Measurements from ENCODE around the gene RIMBP3B.
"Not testable (repeated sequence)": the region's sequence is repeated elsewhere in the genome, so short reads cannot be mapped to it uniquely, and the experiment has no call there.

The RIMBP3B gene, protein sequence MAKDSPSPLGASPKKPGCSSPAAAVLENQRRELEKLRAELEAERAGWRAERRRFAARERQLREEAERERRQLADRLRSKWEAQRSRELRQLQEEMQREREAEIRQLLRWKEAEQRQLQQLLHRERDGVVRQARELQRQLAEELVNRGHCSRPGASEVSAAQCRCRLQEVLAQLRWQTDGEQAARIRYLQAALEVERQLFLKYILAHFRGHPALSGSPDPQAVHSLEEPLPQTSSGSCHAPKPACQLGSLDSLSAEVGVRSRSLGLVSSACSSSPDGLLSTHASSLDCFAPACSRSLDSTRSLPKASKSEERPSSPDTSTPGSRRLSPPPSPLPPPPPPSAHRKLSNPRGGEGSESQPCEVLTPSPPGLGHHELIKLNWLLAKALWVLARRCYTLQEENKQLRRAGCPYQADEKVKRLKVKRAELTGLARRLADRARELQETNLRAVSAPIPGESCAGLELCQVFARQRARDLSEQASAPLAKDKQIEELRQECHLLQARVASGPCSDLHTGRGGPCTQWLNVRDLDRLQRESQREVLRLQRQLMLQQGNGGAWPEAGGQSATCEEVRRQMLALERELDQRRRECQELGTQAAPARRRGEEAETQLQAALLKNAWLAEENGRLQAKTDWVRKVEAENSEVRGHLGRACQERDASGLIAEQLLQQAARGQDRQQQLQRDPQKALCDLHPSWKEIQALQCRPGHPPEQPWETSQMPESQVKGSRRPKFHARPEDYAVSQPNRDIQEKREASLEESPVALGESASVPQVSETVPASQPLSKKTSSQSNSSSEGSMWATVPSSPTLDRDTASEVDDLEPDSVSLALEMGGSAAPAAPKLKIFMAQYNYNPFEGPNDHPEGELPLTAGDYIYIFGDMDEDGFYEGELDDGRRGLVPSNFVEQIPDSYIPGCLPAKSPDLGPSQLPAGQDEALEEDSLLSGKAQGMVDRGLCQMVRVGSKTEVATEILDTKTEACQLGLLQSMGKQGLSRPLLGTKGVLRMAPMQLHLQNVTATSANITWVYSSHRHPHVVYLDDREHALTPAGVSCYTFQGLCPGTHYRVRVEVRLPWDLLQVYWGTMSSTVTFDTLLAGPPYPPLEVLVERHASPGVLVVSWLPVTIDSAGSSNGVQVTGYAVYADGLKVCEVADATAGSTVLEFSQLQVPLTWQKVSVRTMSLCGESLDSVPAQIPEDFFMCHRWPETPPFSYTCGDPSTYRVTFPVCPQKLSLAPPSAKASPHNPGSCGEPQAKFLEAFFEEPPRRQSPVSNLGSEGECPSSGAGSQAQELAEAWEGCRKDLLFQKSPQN (N-terminal part only)

DNA sequence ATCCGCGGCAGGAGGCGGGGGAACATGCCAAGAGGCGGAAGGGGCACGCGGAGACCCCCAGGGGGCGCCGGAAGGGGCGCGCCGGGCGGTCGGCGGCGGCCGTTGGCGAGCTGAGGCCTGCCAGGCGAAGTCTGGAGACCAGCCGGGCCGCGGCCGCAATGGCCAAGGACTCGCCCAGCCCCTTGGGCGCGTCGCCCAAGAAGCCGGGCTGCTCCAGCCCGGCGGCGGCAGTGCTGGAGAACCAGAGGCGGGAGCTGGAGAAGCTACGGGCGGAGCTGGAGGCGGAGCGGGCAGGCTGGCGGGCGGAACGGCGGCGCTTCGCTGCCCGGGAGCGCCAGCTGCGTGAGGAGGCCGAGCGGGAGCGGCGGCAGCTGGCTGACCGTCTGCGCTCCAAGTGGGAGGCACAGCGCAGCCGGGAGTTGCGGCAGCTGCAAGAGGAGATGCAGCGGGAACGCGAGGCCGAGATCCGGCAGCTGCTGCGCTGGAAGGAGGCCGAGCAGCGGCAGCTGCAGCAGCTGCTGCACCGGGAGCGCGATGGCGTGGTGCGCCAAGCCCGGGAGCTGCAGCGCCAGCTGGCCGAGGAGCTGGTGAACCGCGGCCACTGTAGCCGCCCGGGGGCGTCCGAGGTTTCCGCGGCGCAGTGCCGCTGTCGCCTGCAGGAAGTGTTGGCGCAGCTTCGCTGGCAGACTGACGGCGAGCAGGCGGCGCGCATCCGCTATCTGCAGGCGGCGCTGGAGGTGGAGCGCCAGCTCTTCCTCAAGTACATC is at the start of gene RIMBP3B:
RIMBP3B (plus strand) TSS at position 51 of the 767 bp plus-strand sequence; CDS start at position 159, 108 bp downstream.
- not testable (repeated sequence) for DNase-seq (ENCODE audit: low read depth in 2 of 3, low spot score in 2 of 3)

DNA sequence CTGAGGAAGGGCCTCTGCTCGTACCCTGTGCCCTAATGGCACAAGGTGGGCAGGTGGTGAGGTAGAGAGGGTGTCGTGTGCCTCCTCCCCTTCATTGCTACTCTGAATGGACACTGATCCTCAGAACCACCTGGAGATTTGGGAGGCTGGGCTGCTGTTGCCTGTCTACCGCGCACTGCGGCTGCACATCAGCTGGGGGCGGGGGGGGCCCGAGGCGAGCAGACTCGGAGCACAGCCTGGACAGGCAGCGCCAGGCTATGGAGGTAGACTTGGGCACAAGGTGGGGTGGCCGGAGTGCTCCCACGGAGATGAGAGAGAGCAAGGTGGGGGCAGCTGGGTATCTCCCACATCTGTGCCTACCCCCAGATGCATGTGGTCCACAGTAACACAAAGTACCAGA is 26.0 kb upstream of the RIMBP3B start:
- DNase-seq (ENCODE audit: low read depth in 2 of 3, low spot score in 2 of 3), result not testable (repeated sequence)

DNA sequence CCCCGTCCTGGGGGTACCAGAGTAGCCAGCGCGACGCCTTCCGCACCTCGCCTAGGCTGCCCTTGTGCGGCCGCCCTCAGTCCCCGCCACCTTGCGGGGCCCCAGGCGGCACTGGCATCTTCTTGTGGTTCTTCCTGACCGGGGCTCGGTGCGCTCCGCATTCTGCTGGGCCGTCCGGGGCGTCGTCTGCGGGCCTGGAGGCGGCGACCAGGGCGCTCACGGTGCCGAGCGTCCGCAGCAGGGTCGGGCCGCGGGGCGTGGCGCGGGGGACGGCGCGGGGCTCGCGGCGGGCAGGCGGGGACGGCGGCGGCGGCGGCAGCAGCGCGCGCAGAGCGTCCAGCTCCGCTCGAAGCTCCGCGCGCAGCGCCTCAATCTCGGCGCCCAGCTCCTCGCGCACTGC is 23.0 kb upstream of the RIMBP3B start:
- not testable (repeated sequence) for DNase-seq (ENCODE audit: low read depth in 2 of 3, low spot score in 2 of 3)

DNA sequence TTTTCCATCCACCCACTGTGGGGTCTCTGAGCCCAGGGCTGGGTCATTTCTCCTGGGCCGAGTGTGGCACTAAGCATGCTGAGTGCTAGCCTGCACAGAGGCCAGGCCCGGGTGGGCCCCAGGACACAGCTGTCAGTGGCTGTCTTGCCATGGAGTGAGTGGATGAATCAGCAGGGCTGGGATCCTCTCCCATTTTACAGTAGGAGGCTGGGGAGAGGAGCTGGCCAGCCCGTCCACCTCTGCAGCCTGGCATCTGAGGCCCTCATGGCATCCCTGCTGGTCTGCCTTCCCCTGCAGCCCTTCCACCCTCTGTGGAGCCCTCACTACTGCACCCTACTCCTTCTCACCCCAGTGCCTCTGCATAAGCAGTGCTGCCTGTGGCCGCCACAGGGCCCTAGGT is 21.1 kb upstream of the RIMBP3B start:
- not testable (repeated sequence) for DNase-seq (ENCODE audit: low read depth in 2 of 3, low spot score in 2 of 3)

DNA sequence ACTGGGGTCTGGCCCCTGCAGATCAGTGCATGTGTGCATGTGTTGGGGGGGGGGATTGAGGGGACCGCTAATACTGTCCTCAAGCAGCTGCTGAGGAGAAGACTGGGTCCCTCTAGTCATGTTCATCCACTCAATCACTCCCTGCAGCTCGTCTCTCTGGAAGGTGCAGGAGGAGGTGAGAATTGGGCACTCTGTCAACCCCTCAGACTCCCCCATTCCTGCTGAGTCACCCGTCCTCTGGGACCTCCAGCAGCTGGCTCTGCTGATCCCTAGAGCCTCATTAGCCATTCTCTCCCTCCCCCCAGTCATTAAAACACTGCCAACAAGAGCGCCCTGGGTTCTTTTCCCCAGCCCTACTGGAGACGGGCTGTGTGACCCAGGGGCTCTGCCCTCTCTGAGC is 20.5 kb upstream of the RIMBP3B start:
- DNase-seq (ENCODE audit: low read depth in 2 of 3, low spot score in 2 of 3), result not testable (repeated sequence)

DNA sequence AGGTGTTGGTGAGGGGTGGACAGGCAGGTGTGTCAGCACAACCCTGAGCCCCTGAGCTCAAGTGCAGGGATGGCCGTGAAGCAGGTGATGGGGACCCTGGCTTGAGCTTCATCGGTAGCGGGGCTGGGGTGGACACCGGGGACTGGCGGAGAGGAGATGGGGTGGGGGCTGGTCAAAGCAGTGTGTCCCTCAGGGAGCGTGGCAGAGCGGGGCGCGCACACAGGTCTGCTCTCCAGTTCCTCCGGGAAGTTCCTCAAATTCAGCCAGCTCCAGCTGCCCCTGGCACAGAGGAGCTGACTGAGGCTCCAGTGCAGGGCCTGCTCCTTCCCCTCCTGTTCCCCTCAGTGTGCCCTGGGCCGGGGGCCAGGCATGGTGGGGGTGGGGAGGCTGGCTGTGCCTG is 19.7 kb upstream of the RIMBP3B start:
- DNase-seq (ENCODE audit: low read depth in 2 of 3, low spot score in 2 of 3), result not testable (repeated sequence)

DNA sequence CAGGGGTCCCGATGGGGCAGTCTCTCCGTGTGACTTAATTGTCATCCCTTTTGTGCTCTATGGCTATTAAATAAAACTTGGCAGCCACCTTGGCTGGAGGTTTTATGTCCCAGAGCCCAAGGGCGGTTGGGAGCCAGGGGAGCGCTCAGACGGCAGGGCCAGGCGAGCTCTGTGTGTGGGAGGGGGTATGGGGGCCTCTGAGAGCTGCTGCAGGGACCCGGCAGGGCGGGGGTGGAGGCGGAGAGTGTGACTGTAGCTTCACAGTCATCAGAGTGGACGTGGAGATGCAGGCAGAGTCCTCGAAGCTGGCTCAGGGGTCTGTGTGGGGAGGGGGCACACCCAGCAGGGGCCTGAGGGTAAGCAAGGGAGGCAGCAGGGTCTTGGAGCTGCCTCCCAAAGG is 19.2 kb upstream of the RIMBP3B start:
- DNase-seq (ENCODE audit: low read depth in 2 of 3, low spot score in 2 of 3), result not testable (repeated sequence)

DNA sequence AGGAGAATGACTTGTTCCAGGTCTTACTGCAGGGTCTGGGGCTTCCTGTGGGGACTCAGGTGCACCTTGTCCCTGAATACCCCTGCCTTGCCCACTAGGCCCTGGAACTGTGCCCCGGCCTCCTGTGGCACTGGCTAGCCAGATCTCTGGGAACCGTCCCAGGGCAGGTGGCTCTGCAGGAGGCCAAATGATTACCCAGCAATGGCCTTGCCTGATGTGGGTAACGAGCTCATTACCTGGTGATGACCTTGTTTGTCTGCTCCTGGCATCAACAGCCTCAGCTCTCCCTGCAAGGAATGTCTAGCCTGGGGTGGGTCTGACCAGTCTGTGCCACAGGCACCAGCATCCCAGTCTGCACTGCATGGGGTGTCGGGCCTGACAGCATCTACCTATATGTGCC is 18.2 kb upstream of the RIMBP3B start:
- not testable (repeated sequence) for DNase-seq (ENCODE audit: low read depth in 2 of 3, low spot score in 2 of 3)

DNA sequence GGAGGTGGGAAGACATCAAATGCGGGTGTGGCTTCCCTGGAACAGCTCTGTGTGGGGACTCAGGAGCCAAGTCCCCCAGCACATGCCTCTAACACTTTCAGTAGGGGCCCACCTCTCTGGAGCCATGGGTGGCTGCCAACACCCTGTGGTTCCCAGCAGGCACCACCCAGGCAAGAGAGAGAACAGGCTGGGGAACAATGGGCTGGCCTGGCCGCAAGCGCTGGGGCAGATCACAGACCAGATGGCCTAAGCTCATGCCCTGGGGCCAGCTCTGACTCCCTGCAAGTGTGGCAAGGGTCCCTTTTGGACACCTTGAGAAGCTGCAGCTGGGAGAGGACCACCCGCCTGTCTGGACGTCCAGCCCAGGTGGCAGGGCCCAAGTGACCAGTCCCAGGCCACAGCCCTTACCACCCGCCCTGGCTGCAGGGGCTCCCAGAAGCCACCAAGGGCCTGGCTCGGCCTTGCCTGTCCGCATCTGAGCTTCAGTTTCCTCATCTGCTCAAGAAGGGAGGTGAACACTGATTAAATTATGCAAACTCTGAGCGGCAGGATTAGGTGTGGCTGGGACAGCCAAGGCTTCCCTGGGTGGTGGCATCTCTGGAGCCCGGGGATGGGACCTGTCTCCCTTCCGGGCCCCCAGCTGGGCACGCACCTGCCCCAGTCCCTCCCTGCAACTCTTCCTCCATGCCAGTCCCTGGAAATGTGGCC is 14.8 kb upstream of the RIMBP3B start:
- not testable (repeated sequence) for DNase-seq (ENCODE audit: low read depth in 2 of 3, low spot score in 2 of 3)

DNA sequence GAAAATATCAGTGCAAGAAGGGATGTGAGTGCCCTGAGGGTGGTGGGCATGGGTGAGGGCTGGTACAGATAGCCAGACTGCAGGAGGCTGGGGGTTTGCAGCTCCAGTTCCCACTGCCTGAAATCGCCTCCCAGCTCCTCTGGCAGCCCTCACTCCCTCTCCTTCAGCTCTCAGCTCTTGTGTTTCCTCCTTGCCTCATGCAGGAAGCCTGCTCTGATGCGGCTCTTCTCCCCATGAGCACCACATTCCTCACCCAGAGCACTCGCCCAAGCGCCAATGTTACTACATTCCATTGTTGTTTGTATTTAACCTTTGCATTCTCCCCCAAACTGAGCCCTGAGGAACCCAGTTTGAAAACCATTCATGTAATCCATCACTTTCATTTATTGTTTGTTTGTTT is 7.7 kb upstream of the RIMBP3B start:
- not testable (repeated sequence) for DNase-seq (ENCODE audit: low read depth in 2 of 3, low spot score in 2 of 3)

DNA sequence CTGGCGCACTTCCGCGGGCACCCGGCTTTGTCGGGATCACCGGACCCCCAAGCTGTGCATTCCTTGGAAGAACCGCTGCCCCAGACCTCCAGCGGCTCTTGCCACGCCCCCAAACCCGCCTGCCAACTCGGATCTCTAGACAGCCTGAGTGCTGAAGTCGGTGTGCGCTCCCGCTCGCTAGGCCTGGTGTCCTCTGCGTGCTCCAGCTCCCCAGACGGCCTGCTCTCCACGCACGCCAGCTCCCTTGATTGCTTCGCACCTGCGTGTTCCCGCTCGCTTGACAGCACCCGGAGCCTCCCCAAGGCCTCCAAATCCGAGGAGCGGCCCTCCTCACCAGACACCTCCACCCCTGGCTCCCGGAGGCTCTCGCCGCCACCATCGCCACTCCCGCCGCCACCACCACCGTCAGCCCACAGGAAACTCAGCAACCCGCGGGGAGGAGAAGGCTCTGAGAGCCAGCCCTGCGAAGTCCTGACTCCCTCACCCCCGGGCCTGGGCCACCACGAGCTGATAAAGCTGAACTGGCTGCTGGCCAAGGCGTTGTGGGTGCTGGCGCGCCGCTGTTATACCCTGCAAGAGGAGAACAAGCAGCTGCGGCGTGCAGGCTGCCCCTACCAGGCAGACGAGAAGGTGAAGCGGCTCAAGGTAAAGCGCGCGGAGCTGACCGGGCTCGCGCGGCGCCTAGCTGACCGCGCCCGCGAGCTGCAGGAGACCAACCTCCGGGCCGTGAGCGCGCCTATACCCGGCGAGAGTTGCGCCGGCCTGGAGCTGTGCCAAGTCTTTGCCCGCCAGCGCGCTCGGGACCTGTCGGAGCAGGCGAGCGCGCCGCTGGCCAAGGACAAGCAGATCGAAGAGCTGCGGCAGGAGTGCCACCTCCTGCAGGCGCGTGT is 1.2 kb downstream of the RIMBP3B start:
- not testable (repeated sequence) for DNase-seq (ENCODE audit: low read depth in 2 of 3, low spot score in 2 of 3)

DNA sequence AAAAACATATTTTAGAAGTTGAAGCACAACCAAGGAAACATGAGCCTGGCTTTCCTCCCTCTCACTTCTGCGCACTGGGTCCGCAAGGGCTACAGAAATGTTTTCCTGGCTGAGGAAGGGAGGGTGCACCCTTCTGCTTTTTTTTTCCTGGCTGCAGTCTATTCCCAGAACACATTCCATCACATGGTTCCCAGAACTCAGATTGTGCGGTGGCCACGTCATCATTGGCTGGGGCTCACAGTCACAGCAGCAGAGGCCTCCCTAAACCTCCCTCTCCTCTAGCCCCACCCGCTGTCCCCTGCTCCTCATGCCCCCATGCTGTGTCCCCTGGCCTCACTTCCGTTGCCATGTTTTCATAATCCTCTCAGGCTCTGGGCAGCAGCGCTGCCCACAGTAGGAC is 5.9 kb downstream of the RIMBP3B start:
- not testable (repeated sequence) for DNase-seq (ENCODE audit: low read depth in 2 of 3, low spot score in 2 of 3)

DNA sequence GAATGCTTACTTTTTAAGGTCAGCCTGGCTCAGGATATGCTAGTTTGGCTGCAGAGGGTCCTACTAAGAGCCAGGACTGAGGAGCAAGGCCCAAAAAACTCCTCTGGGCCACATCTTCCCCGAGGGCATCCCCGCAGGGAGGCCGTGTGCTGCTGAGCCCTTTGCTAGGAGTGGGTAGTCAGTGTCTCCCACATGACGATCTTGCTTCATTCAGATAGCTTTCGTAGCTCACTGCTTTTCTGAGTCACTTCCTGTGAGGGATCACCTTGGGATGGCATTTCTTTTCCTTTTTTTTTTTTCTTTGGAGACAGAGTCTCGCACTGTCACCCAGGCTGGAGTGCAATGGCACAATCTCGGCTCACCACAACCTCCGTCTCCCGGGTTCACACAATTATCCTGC is 6.5 kb downstream of the RIMBP3B start:
- not testable (repeated sequence) for DNase-seq (ENCODE audit: low read depth in 2 of 3, low spot score in 2 of 3)

DNA sequence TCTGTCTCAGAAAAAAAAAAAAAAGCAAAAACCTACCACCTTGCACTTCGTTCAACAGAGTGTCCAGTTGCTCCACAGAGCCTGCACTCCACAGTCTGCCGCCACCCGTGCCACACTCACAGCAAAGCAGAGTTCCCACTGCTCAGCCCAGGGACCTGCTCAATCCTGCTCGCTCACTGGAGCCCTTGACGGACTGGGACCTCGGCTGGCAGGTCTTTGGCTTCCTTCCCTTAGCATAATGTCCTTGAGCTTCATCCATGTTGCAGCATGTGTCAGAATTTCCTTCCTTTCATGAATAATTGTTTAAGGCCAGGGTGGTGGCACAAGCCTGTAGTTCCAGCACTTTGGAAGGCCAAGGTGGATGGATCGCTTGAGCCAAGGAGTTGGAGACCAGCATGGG is 11.1 kb downstream of the RIMBP3B start:
- DNase-seq (ENCODE audit: low read depth in 2 of 3, low spot score in 2 of 3), result not testable (repeated sequence)

DNA sequence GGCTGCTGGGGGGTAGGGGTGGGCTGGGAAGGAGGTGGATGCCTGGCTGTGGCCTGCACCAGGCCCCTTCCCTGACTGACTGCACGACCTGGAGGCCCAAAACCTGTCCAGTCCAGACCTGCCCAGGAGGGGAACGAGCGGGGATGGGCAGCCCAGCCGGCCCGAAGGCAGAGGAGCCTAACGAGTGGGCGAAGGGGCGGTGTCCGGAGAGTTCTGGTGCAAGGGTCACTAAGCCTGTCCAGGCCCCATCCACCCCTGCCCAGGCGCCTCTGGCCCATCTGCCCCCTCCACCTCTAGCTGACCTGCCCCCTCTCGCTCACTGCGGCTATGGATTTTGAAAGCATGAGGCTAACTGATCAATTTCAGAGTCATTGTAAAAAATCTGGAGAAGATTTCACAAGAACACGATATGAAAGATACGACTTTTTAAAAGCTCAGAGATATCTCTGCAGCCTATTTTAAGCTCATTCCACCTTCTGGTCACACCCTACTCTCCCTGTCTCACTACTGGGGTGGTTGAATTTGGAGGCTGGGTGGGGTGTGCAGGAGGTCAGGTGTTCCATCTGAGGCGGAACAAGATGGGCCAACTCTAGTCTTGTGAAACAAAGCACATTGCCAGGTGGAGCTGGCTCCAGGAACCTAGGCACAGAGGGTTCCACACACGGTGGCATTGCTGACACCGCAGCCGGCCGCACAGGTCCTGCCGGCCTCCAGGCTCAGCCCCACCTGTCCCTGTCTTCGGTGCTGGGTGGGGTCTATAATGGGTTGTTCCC is 17.8 kb downstream of the RIMBP3B start:
- not testable (repeated sequence) for DNase-seq (ENCODE audit: low read depth in 2 of 3, low spot score in 2 of 3)

DNA sequence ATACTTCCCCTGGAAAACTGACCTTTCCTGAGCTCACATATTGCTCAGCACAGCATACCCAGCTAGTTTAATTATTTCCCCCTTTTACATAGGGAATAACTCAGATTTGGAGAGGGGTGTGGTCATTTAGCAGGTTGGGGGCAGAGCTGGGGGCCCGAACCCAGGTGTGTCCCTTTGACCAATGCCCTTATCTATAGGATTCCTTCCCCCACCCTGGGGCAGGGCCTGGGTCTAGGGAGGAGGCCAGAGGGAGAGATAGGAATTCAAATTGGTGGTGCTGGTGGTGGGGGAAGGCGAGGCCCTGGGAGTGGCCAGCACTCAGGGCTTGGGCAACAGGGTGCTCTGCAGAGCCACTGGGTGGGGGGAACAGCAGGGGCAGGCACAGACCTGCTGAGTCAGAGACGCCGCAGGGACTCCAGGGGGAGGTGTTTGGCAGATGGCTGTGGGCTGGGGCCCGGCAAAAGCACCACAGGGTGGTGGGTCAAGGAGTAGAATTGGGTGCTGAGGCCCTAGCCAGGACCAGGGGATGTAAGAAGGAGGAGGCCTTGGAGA is 19.3 kb downstream of the RIMBP3B start:
- not testable (repeated sequence) for DNase-seq (ENCODE audit: low read depth in 2 of 3, low spot score in 2 of 3)

DNA sequence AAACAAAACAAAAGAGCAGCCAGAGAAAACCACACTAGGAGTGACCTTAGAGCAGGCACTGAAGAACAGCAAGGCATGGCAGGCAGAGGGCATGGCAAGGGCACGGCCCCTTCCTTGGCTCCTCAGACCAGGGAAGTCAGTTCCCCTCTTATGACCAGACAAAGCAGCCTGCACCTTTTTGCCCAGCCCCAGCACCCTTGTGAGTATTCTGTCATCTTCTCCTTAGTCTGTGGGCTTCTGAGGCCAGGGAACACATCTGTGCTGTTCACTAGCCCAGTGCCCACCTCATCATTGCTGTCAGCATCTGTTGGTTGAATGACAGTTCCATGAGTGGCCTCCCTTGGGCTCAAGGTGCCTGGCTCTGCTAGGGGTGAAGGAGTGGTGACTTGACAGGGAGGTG is 23.6 kb downstream of the RIMBP3B start:
- not testable (repeated sequence) for DNase-seq (ENCODE audit: low read depth in 2 of 3, low spot score in 2 of 3)

DNA sequence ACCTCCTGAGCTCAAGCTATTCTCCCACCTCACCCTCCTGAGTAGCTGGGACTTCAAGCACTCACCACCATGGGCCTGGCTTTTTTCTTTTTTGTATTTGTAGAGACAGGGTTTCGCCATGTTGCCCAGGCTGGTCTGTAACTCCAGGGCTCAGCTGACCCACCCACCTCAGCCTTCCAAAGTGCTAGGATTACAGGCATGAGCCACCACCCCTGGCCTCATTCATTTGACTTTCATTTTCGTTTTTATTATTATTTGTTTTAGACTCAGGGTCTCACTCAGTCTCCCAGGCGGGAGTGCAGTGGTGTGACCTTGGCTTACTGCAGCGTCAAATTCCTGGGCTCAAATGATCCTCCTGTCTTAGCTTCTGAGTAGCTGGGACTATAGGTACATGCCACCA is 24.2 kb downstream of the RIMBP3B start:
- DNase-seq (ENCODE audit: low read depth in 2 of 3, low spot score in 2 of 3), result not testable (repeated sequence)
